Fibroblast of peridontal ligament (primary cell): Measurements from ENCODE around the gene GRM1.

Source experiments
- DNase-seq: peaks from one replicate; pipeline ENCODE4 v3.0.0-alpha.2; 2010; ENCODE audit errors: extremely low read depth

GRM1 gene

GRCh38 chr6:146456886-146457285 lies 428.0 kb downstream of the GRM1 start:
- DNase-seq = no peak

GRCh38 chr6:146460941-146461340 lies 432.1 kb downstream of the GRM1 start:
- DNase-seq = no peak

GRCh38 chr6:146470091-146470770 lies 441.4 kb downstream of the GRM1 start:
- no peak for DNase-seq

GRCh38 chr6:146472918-146473317 lies 444.1 kb downstream of the GRM1 start:
- no peak for DNase-seq

- DNase-seq = no peak
Observed at GRCh38 chr6:146481527-146481926, 452.7 kb downstream of the GRM1 start.

- DNase-seq = no peak
Observed at GRCh38 chr6:146484411-146484810, 455.5 kb downstream of the GRM1 start.
